PC-3 (cell line): ENCODE measurements around the gene IZUMO2. TPM values are rescaled to one million over a fixed set of nuclear protein-coding genes. Genes with fewer than 3 reads are reported as not detected.

ENCODE experiments used
- total RNA-seq: library from RNA; depleted of rRNA; stranded (reverse); fragments of >200 nt; gene quantifications from 2 replicates; pipeline ENCODE4 v1.2.3, GENCODE V29; 2014; rRNA removed

Gene IZUMO2
- total RNA-seq, 1 experiment from 2014 or later = not detected

Other genes starting within 250 kb of the IZUMO2 start
- gene ATF5, start 234.1 kb downstream of the IZUMO2 start, total RNA-seq = 50.7 and 75.5 TPM in 2 replicates
- 129 and 149 TPM in 2 replicates for gene NUP62, start 233.8 kb downstream of the IZUMO2 start, total RNA-seq
- gene SIGLEC11, start 202.1 kb downstream of the IZUMO2 start, total RNA-seq = not detected in 2 replicates
- 26.0 and 36.3 TPM in 2 replicates for gene VRK3, start 137.9 kb downstream of the IZUMO2 start, total RNA-seq
- gene ZNF473, start 137.3 kb downstream of the IZUMO2 start, total RNA-seq = 18.4 and 18.5 TPM in 2 replicates
- gene MYH14, start 40.3 kb upstream of the IZUMO2 start, total RNA-seq = 20.2 and 28.5 TPM in 2 replicates
- 3.1 and 3.6 TPM in 2 replicates for gene KCNC3, start 166.1 kb upstream of the IZUMO2 start, total RNA-seq
- 1.2 and 3.0 TPM in 2 replicates for gene NAPSA, start 202.4 kb upstream of the IZUMO2 start, total RNA-seq
- gene NR1H2, start 213.2 kb upstream of the IZUMO2 start, total RNA-seq = 130 and 152 TPM in 2 replicates
- gene POLD1, start 221.1 kb upstream of the IZUMO2 start, total RNA-seq = 165 and 210 TPM in 2 replicates